Measurements from ENCODE around the gene DACH1. TPM values are rescaled to one million over a fixed set of nuclear protein-coding genes. Genes with fewer than 3 reads are reported as not detected.

DACH1 gene
- total and polyA plus RNA-seq, 2 donors (not counting 1 experiment from before 2014, with no cell fraction given): 0.02 to 0.33 TPM

- H2AFZ ChIP-seq (ENCODE audit: low read length): no peak overlapping the region
- H4K20me1 ChIP-seq (ENCODE audit: control insufficient read depth, extremely low read depth, insufficient read depth, low read length): no peaks in the 10 kb centered on the region
- H3K27me3 ChIP-seq (ENCODE audit: control insufficient read depth, insufficient read depth, low read length): no peaks in the 10 kb centered on the region
- no peaks in the 10 kb centered on the region for H3K4me1 ChIP-seq (ENCODE audit: control insufficient read depth, extremely low read depth, insufficient read depth, low read length)
- H3K27ac ChIP-seq (ENCODE audit: insufficient read depth, low read length): no peak overlapping the region
- no peak overlapping the region for H3K9ac ChIP-seq (ENCODE audit: insufficient read depth, low read length)
- H3K36me3 ChIP-seq (ENCODE audit: control insufficient read depth, insufficient read depth, low read length): no peaks in the 10 kb centered on the region
- no peak for DNase-seq (ENCODE audit: low read depth in 2 of 2)
- no peak overlapping the region for H3K4me2 ChIP-seq (ENCODE audit: extremely low read depth, insufficient read depth, low read length)
- no peak for TF ChIP-seq EZH2 (IDR thresholded peaks at IDR 0.05; ENCODE audit: low read length, missing control alignments)
- no peak for TF ChIP-seq CTCF (conservative IDR thresholded peaks at IDR 0.05 in 1 of 2, IDR thresholded peaks at IDR 0.05 in 1 of 2; ENCODE audit: low read depth in 1 of 2, low read length in 2 of 2)
- H3K9me3 ChIP-seq (ENCODE audit: control insufficient read depth, insufficient read depth, low read depth, low read length): no peaks in the 10 kb centered on the region
- H3K79me2 ChIP-seq (ENCODE audit: control insufficient read depth, insufficient read depth, low read length): no peaks in the 10 kb centered on the region
- H3K4me3 ChIP-seq (replicated peaks in 1 of 4; ENCODE audit: control extremely low read depth in 1 of 4, insufficient read depth in 1 of 4, low read depth in 3 of 4, low read length in 4 of 4): no peak overlapping the region
Measured at GRCh38 chr13:71611292-71611691, 255.7 kb downstream of the DACH1 start.

- no peak overlapping the region for H3K4me3 ChIP-seq (replicated peaks in 1 of 4; ENCODE audit: control extremely low read depth in 1 of 4, insufficient read depth in 1 of 4, low read depth in 3 of 4, low read length in 4 of 4)
- H3K9ac ChIP-seq (ENCODE audit: insufficient read depth, low read length): no peak overlapping the region
- H2AFZ ChIP-seq (ENCODE audit: low read length): no peak overlapping the region
- DNase-seq (ENCODE audit: low read depth in 2 of 2): no peak
- no peak overlapping the region for H3K4me2 ChIP-seq (ENCODE audit: extremely low read depth, insufficient read depth, low read length)
- no peaks in the 10 kb centered on the region for H4K20me1 ChIP-seq (ENCODE audit: control insufficient read depth, extremely low read depth, insufficient read depth, low read length)
- no peaks in the 10 kb centered on the region for H3K27me3 ChIP-seq (ENCODE audit: control insufficient read depth, insufficient read depth, low read length)
- H3K9me3 ChIP-seq (ENCODE audit: control insufficient read depth, insufficient read depth, low read depth, low read length): no peaks in the 10 kb centered on the region
- no peaks in the 10 kb centered on the region for H3K4me1 ChIP-seq (ENCODE audit: control insufficient read depth, extremely low read depth, insufficient read depth, low read length)
- no peaks in the 10 kb centered on the region for H3K79me2 ChIP-seq (ENCODE audit: control insufficient read depth, insufficient read depth, low read length)
- no peaks in the 10 kb centered on the region for H3K36me3 ChIP-seq (ENCODE audit: control insufficient read depth, insufficient read depth, low read length)
- no peak overlapping the region for H3K27ac ChIP-seq (ENCODE audit: insufficient read depth, low read length)
- TF ChIP-seq CTCF (conservative IDR thresholded peaks at IDR 0.05 in 1 of 2, IDR thresholded peaks at IDR 0.05 in 1 of 2; ENCODE audit: low read depth in 1 of 2, low read length in 2 of 2) (no peak), EZH2 (IDR thresholded peaks at IDR 0.05; ENCODE audit: low read length, missing control alignments) (no peak)
Measured at GRCh38 chr13:71610876-71611275, 256.1 kb downstream of the DACH1 start.

GRCh38 chr13:71609271-71609670, 257.7 kb downstream of the DACH1 start:
- Histone ChIP-seq H3K79me2 (ENCODE audit: control insufficient read depth, insufficient read depth, low read length) (no peaks in the 10 kb centered on the region), H3K27me3 (ENCODE audit: control insufficient read depth, insufficient read depth, low read length) (no peaks in the 10 kb centered on the region), H3K36me3 (ENCODE audit: control insufficient read depth, insufficient read depth, low read length) (no peaks in the 10 kb centered on the region), H2AFZ (ENCODE audit: low read length) (no peak overlapping the region), H3K4me2 (ENCODE audit: extremely low read depth, insufficient read depth, low read length) (no peak overlapping the region), H3K9ac (ENCODE audit: insufficient read depth, low read length) (no peak overlapping the region), H3K4me1 (ENCODE audit: control insufficient read depth, extremely low read depth, insufficient read depth, low read length) (no peaks in the 10 kb centered on the region), H3K27ac (ENCODE audit: insufficient read depth, low read length) (no peak overlapping the region), H4K20me1 (ENCODE audit: control insufficient read depth, extremely low read depth, insufficient read depth, low read length) (no peaks in the 10 kb centered on the region), H3K9me3 (ENCODE audit: control insufficient read depth, insufficient read depth, low read depth, low read length) (no peaks in the 10 kb centered on the region), H3K4me3 (replicated peaks in 1 of 4; ENCODE audit: control extremely low read depth in 1 of 4, insufficient read depth in 1 of 4, low read depth in 3 of 4, low read length in 4 of 4) (no peak overlapping the region)
- TF ChIP-seq EZH2 (IDR thresholded peaks at IDR 0.05; ENCODE audit: low read length, missing control alignments) (no peak), CTCF (conservative IDR thresholded peaks at IDR 0.05 in 1 of 2, IDR thresholded peaks at IDR 0.05 in 1 of 2; ENCODE audit: low read depth in 1 of 2, low read length in 2 of 2) (no peak)
- DNase-seq (ENCODE audit: low read depth in 2 of 2): no peak

Measured in fibroblast of lung (primary cell).